ENCODE data around the gene PTPRCAP. TPM values are rescaled to one million over a fixed set of nuclear protein-coding genes. Genes with fewer than 3 reads are reported as not detected.

PTPRCAP gene
- total and polyA plus RNA-seq, 9 of the 15 experiments (the other 6 are each of a cell fraction or from before 2014, with no cell fraction given) = 0.22 to 2.0 (median 1.1) TPM; not detected in 4

DNA sequence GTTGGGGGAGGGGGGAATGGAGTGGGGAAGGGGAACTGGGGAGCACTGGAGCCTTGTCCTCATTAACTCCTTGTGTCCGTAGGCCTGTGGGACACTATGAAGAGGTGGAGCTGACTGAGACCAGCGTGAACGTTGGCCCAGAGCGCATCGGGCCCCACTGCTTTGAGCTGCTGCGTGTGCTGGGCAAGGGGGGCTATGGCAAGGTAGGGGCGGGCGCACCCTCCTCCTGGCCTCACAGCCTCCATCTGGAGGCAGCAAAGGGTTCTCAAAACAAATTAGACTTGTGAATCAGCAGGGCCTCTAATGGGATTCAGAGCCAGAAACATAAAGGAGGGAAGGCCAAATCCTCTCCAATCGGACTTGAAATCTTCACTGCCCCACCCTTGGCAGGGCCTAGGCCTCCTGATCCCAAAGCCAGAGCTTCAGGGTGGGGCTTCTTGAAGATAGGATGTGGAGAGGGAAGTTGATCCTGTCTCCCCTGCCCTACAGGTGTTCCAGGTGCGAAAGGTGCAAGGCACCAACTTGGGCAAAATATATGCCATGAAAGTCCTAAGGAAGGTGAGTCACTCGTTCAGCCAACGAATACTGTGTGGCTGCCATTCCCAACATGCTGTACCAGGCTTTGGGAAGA is 8.3 kb downstream of the PTPRCAP start:
- in situ Hi-C loops (cut with MboI) = no loop called here
- Histone ChIP-seq H3K9ac (ENCODE audit: insufficient read depth in 1 of 2, low read depth in 2 of 2, low read length in 2 of 2) (peak overlapping the region; percentile 91 to 97), H3K79me2 (ENCODE audit: control insufficient read depth, insufficient read depth, low read length) (peaks cover 25% of the 10 kb centered on the region), H3K9me3 (replicated peaks; ENCODE audit: control insufficient read depth, insufficient read depth, low read depth, low read length) (no peaks in the 10 kb centered on the region), H2AFZ (ENCODE audit: low read depth, low read length) (0 out of 2 replicates have a peak overlapping the region, but pooled peaks have one; percentile 93), H3K4me2 (ENCODE audit: insufficient read depth, low read length) (peak overlapping the region; percentile 93), H3K36me3 (ENCODE audit: control insufficient read depth, insufficient read depth, low read length) (peaks cover 49% of the 10 kb centered on the region; the same call in 2 of the 3 replicates), H3K27me3 (ENCODE audit: control insufficient read depth in 2 of 2, insufficient read depth in 2 of 2, low read length in 2 of 2) (no peaks in the 10 kb centered on the region), H3K4me1 (replicated peaks in 1 of 2; ENCODE audit: control insufficient read depth in 2 of 2, insufficient read depth in 2 of 2, low read length in 2 of 2) (peaks cover 9 to 43% of the 10 kb centered on the region in 2 experiments; a peak in 4 of 5 replicates), H3K4me3 (peak overlapping the region; percentile 83), H3K27ac (ENCODE audit: extremely low read depth, low read depth, low read length) (peak overlapping the region; percentile 78), H3K9me1 (ENCODE audit: control insufficient read depth, insufficient read depth, low read length) (peaks cover 4% of the 10 kb centered on the region), H4K20me1 (replicated peaks; ENCODE audit: control insufficient read depth, insufficient read depth, low read length) (no peaks in the 10 kb centered on the region)
- WGBS (ENCODE audit: insufficient coverage, low coverage, missing lambda C conversion rate) = 19% methylated on average over 12 of the region's 12 CpGs
- DNase-seq (ENCODE audit: extremely low read depth in 1 of 4, low spot score in 3 of 4) (peak in 2 of 4 experiments; percentile 40 to 42), ATAC-seq (peak; percentile 9; the same call in 1 of the 3 replicates), FAIRE-seq (no peak)
- CTCF ChIA-PET (ENCODE audit: low intra/inter-chr PET ratio) = interaction anchor here (1.6 kb wide), 1 partner anchor 28 kb away, joined by 3 read pairs; no protein-coding TSS in a partner anchor
- TSS peak; percentile 62 for BruUV-seq (replicated peaks)
- TF ChIP-seq MAX (CRISPR knock-in tag; IDR thresholded peaks at IDR 0.05) (0 out of 2 replicates have a peak, but pooled peaks have one; percentile 25), ZBTB7A (IDR thresholded peaks at IDR 0.05; ENCODE audit: borderline replicate concordance, control insufficient read depth, low read depth, low read length) (0 out of 2 replicates have a peak, but pooled peaks have one; percentile 33), ATF1 (CRISPR knock-in tag; IDR thresholded peaks at IDR 0.05) (no peak), ATF1 (tag; IDR thresholded peaks at IDR 0.05) (no peak), TEAD2 (tag; IDR thresholded peaks at IDR 0.05) (no peak)
- TF ChIP-seq, protein P1, sequence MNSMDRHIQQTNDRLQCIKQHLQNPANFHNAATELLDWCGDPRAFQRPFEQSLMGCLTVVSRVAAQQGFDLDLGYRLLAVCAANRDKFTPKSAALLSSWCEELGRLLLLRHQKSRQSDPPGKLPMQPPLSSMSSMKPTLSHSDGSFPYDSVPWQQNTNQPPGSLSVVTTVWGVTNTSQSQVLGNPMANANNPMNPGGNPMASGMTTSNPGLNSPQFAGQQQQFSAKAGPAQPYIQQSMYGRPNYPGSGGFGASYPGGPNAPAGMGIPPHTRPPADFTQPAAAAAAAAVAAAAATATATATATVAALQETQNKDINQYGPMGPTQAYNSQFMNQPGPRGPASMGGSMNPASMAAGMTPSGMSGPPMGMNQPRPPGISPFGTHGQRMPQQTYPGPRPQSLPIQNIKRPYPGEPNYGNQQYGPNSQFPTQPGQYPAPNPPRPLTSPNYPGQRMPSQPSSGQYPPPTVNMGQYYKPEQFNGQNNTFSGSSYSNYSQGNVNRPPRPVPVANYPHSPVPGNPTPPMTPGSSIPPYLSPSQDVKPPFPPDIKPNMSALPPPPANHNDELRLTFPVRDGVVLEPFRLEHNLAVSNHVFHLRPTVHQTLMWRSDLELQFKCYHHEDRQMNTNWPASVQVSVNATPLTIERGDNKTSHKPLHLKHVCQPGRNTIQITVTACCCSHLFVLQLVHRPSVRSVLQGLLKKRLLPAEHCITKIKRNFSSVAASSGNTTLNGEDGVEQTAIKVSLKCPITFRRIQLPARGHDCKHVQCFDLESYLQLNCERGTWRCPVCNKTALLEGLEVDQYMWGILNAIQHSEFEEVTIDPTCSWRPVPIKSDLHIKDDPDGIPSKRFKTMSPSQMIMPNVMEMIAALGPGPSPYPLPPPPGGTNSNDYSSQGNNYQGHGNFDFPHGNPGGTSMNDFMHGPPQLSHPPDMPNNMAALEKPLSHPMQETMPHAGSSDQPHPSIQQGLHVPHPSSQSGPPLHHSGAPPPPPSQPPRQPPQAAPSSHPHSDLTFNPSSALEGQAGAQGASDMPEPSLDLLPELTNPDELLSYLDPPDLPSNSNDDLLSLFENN (IDR thresholded peaks at IDR 0.05; ENCODE audit: low read depth in 2 of 2, low read length in 2 of 2) = no peak
- POLR2A ChIA-PET = interaction anchor here (0.6 to 3.6 kb wide), 4 partner anchors 9 to 65 kb away, joined by 3 to 21 read pairs (median 4); partner anchors contain the start of gene PTPRCAP
- intact Hi-C loops (cut with micrococcal nuclease) = loop anchor here (5.0 kb wide), 1 partner anchor 78 kb away; the partner anchor contains the start of genes CDK2AP2 and PITPNM1
